NCI-H1105 (cell line): Measurements from ENCODE around the gene UNKL.
"Not testable (repeated sequence)": the region's sequence is repeated elsewhere in the genome, so short reads cannot be mapped to it uniquely, and the experiment has no call there.

Experiments
- DNase-seq: peaks from one replicate; lab custom pipeline; 2025; lab: John Stamatoyannopoulos, UW

The UNKL gene

GRCh38 chr16:1337486-1337885, 77.0 kb downstream of the UNKL start:
- no peak for DNase-seq

- no peak for DNase-seq
These were observed 77.9 kb downstream of the UNKL start for GRCh38 chr16:1336619-1337018.

- DNase-seq: peak; percentile 9
These were observed 78.5 kb downstream of the UNKL start for GRCh38 chr16:1335996-1336395.

- DNase-seq: no peak
These were observed 79.1 kb downstream of the UNKL start for GRCh38 chr16:1335211-1335971.

GRCh38 chr16:1334739-1335138, 79.8 kb downstream of the UNKL start:
- no peak for DNase-seq

- DNase-seq: no peak
These were observed 80.4 kb downstream of the UNKL start for GRCh38 chr16:1333854-1334700.

- no peak for DNase-seq
These were observed 81.2 kb downstream of the UNKL start, which contains the start of gene BAIAP3 for GRCh38 chr16:1333149-1333812. BAIAP3 (plus strand) TSS chr16:1333645; CDS start chr16:1338550, 4,905 bp downstream.

- no peak for DNase-seq
These were observed 81.8 kb downstream of the UNKL start for GRCh38 chr16:1332618-1333148.

- peak; percentile 17 for DNase-seq
These were observed 82.5 kb downstream of the UNKL start for GRCh38 chr16:1331712-1332617.

- DNase-seq: no peak
These were observed 83.4 kb downstream of the UNKL start for GRCh38 chr16:1330931-1331711.

- DNase-seq: no peak
These were observed 84.1 kb downstream of the UNKL start for GRCh38 chr16:1330260-1330914.

- not testable (repeated sequence) for DNase-seq
These were observed 85.5 kb downstream of the UNKL start for GRCh38 chr16:1328961-1329360.

GRCh38 chr16:1328136-1328535, 86.4 kb downstream of the UNKL start:
- not testable (repeated sequence) for DNase-seq

- no peak for DNase-seq
These were observed 86.9 kb downstream of the UNKL start for GRCh38 chr16:1327619-1327947.

- DNase-seq: no peak
These were observed 87.4 kb downstream of the UNKL start for GRCh38 chr16:1326946-1327618.

- DNase-seq: no peak
These were observed 88.1 kb downstream of the UNKL start for GRCh38 chr16:1326391-1326790.

GRCh38 chr16:1325673-1326371, 88.7 kb downstream of the UNKL start:
- DNase-seq: no peak

- no peak for DNase-seq
These were observed 89.2 kb downstream of the UNKL start for GRCh38 chr16:1325261-1325660.

- no peak for DNase-seq
These were observed 90.1 kb downstream of the UNKL start for GRCh38 chr16:1324286-1324826.
